GM10266 (cell line): ENCODE results near the gene IL31RA.

Experiments used
- DNase-seq: peaks from one replicate; pipeline ENCODE4 v3.0.0; 2012; ENCODE audit errors: extremely low spot score
- TF ChIP-seq, protein P1 (sequence below): IDR thresholded peaks from 2 replicates; pipeline ENCODE4 v1.5.1; 2012; ENCODE audit warnings: mild to moderate bottlenecking, low read depth; ENCODE audit not compliant: control insufficient read depth, insufficient read depth; ENCODE audit errors: missing control alignments

Gene IL31RA

GRCh38 chr5:55911784-55912653 lies 60.9 kb downstream of the IL31RA start:
- no peak for DNase-seq
- TF ChIP-seq, protein P1, sequence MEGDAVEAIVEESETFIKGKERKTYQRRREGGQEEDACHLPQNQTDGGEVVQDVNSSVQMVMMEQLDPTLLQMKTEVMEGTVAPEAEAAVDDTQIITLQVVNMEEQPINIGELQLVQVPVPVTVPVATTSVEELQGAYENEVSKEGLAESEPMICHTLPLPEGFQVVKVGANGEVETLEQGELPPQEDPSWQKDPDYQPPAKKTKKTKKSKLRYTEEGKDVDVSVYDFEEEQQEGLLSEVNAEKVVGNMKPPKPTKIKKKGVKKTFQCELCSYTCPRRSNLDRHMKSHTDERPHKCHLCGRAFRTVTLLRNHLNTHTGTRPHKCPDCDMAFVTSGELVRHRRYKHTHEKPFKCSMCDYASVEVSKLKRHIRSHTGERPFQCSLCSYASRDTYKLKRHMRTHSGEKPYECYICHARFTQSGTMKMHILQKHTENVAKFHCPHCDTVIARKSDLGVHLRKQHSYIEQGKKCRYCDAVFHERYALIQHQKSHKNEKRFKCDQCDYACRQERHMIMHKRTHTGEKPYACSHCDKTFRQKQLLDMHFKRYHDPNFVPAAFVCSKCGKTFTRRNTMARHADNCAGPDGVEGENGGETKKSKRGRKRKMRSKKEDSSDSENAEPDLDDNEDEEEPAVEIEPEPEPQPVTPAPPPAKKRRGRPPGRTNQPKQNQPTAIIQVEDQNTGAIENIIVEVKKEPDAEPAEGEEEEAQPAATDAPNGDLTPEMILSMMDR = no peak

DNA sequence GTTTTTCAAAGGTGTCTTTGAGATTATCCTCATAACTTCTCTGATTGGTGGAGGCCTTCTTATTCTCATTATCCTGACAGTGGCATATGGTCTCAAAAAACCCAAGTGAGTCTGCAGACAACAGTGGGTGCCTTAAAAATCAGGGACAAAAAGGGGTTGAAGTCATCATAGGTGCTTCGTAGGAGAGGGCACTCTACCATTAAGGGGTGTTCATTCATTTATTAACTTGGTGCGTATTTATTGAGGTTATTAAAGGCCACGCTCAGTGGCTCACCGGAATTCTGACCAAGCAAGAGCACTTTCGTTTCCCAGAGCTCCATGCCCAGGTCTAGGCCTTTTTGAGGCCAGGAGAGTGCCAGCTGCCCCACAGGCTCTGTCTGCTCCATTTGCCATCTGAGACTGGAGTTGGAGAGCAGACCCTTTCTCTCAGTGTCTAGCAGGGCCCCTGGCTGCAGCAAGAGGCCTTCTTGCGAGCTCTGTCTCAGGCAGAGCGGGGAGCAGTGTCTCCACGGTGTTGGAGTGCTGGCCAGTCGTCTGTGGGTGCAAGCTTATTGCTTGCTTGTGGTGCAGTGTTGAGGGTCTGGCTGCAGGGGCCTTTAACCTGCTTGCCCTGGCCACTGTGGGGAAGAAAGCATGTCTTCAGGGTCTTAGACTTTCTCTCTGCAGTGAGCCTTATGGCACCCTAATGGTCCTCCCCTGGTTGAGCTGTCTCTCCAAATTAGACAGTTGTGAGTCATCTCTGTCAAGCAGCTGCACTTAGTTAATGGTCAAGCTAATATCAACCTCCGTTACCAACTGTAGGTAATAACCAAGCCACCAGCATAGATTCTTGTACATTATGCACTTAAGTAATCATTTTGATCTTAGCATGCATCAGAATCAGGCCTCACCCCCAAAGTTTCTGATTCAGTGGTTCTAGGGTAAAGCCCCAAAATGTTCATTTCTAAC lies 62.6 kb downstream of the IL31RA start:
- no peak for DNase-seq
- TF ChIP-seq, protein P1 = no peak

GRCh38 chr5:55914971-55915370 lies 63.8 kb downstream of the IL31RA start:
- DNase-seq = no peak

GRCh38 chr5:55915783-55916182 lies 64.6 kb downstream of the IL31RA start:
- no peak for DNase-seq
- TF ChIP-seq, protein P1 = no peak

More at GRCh38 chr5:55914971-55915370, 63.8 kb downstream of the IL31RA start:
- TF ChIP-seq, protein P1 = no peak

GRCh38 chr5:55916986-55917385 lies 65.8 kb downstream of the IL31RA start:
- DNase-seq = no peak
- TF ChIP-seq, protein P1 = no peak

DNA sequence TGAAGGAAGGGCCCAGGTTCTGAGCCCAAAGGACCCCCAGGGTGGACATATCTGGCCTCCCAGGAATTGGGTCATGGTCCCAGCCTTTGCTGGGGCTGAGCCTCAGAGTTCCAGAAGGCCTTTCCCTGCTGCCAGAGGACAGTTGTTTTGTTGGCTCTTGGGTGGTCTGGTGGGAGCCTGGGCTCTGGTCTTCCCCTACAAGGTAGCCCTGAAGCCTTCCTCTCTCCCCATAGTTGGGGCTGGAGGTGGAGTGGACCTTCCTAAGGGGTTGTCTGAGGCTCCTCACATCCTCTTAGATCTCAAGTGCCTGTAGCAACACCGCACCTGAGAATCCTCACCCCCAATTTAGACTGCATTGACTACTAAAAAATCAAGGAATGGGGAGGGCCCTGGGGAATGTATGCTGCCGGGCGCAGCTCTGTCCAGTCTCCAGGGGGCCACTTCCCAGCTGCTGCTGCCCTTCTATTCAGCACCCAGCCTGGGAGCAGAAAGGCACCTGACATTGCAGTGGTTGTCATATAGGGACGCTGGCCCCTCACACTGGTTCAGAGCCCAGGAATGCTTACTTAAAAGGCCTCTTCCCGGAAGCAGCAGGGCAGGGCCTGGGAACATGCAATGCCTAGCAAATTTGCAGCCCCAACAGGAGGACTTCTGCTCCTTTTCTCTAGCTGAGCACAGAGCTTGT lies 66.4 kb downstream of the IL31RA start:
- no peak for DNase-seq
- TF ChIP-seq, protein P1 = no peak
